B cell (primary cell): Measurements from ENCODE around the gene SLC41A3. TPM values are rescaled to one million over a fixed set of nuclear protein-coding genes. Genes with fewer than 3 reads are reported as not detected.

Experiments used
- ATAC-seq: fragments of 200-7000 bp; cut with Tn5 transposase; one replicate; pipeline ENCODE4 v1.10.0; 2021; ENCODE audit warnings: low read depth, mild to moderate bottlenecking, moderate number of reproducible peaks, moderate library complexity
- CTCF ChIA-PET: fragments of 350-600 bp; sonication (Branson Sonifier 250); formaldehyde crosslinking; loops from one replicate; lab custom pipeline; 2021; ENCODE audit warnings: antibody characterized with exemption, inconsistent platforms; lab: Charles Lee
- POLR2A ChIA-PET: fragments of 350-600 bp; sonication (Branson Sonifier 250); formaldehyde crosslinking; loops from one replicate; lab custom pipeline; 2021; ENCODE audit warnings: antibody characterized with exemption; lab: Charles Lee
- DNase-seq: peaks from one replicate; pipeline ENCODE4 v3.0.0; 2013
- H2AFZ ChIP-seq: 2 replicates; pipeline ENCODE4 v1.6.1; 2012; ENCODE audit warnings: mild to moderate bottlenecking, low read depth, low read length; ENCODE audit not compliant: insufficient read depth, poor library complexity, severe bottlenecking
- H3K27ac ChIP-seq, 2 donors: 1 replicate in 1 of 2; 2 replicates in 1 of 2; pipeline ENCODE4 v1.5.1; 2012 to 2013; ENCODE audit warnings: low read length in 2 of 2, mild to moderate bottlenecking in 2 of 2, moderate library complexity in 1 of 2
- H3K27me3 ChIP-seq, 4 experiments: fragments of 200-600 bp in 1 of 4; sonication (generic) in 1 of 4; replicated peaks in 1 of 4; 1 replicate in 2 of 4; 2 replicates in 2 of 4; pipeline versions ENCODE4 v1.6.1 to v1.7.0; 2013 to 2016; ENCODE audit warnings: low read length in 3 of 4, mild to moderate bottlenecking in 2 of 4, mixed read lengths in 1 of 4, moderate library complexity in 1 of 4; ENCODE audit not compliant: insufficient read depth in 4 of 4, control insufficient read depth in 3 of 4; ENCODE audit errors: control extremely low read depth in 1 of 4
- H3K36me3 ChIP-seq, 2 experiments: replicated peaks in 1 of 2; 1 replicate in 1 of 2; 2 replicates in 1 of 2; pipeline versions ENCODE4 v1.6.1 to v1.7.1; 2013; ENCODE audit warnings: low read length in 1 of 2; ENCODE audit not compliant: insufficient read depth in 2 of 2, control insufficient read depth in 1 of 2; ENCODE audit errors: control extremely low read depth in 1 of 2, extremely low read depth in 1 of 2
- H3K4me1 ChIP-seq, 2 donors: fragments of 200-600 bp in 1 of 2; sonication (generic) in 1 of 2; 1 replicate in 1 of 2; 2 replicates in 1 of 2; pipeline versions ENCODE4 v1.5.1 to v1.6.1; 2013 to 2017; ENCODE audit warnings: low read length in 2 of 2; ENCODE audit not compliant: control insufficient read depth in 2 of 2, insufficient read depth in 2 of 2
- H3K4me2 ChIP-seq: replicated peaks from 2 replicates; pipeline ENCODE3; 2012; ENCODE audit warnings: mild to moderate bottlenecking, low read depth, low read length; ENCODE audit not compliant: poor library complexity, severe bottlenecking
- H3K4me3 ChIP-seq, 5 experiments: fragments of 200-600 bp in 1 of 5; sonication (generic) in 1 of 5; 1 replicate in 3 of 5; 2 replicates in 2 of 5; pipeline versions ENCODE4 v1.5.1 to v1.7.0; 2011 to 2016; ENCODE audit warnings: low read length in 4 of 5, mild to moderate bottlenecking in 4 of 5, low read depth in 2 of 5, control low read depth in 1 of 5, moderate library complexity in 1 of 5; ENCODE audit not compliant: insufficient read depth in 1 of 5; ENCODE audit errors: control extremely low read depth in 1 of 5, extremely low read depth in 1 of 5
- H3K79me2 ChIP-seq: fragments of 200-600 bp; sonication (generic); one replicate; pipeline ENCODE4 v1.6.0; 2016; ENCODE audit warnings: low read length; ENCODE audit not compliant: control insufficient read depth, insufficient read depth
- H3K9ac ChIP-seq: fragments of 200-600 bp; sonication (generic); 2 replicates; pipeline ENCODE4 v1.6.1; 2017; ENCODE audit warnings: mild to moderate bottlenecking, low read length, moderate library complexity
- H3K9me3 ChIP-seq, 3 donors: one replicate each; pipeline versions ENCODE4 v1.6.1 to v1.7.1; 2013; ENCODE audit warnings: low read length in 2 of 3; ENCODE audit not compliant: control insufficient read depth in 2 of 3, insufficient read depth in 1 of 3; ENCODE audit errors: control extremely low read depth in 1 of 3
- H4K20me1 ChIP-seq: 2 replicates; pipeline ENCODE4 v1.6.0; 2012; ENCODE audit warnings: mild to moderate bottlenecking, low read length; ENCODE audit not compliant: insufficient read depth, control insufficient read depth, poor library complexity, severe bottlenecking
- H3K27ac Mint-ChIP-seq: one replicate; pipeline ENCODE4 v1.8.0; 2021; ENCODE audit warnings: mixed read lengths
- H3K27me3 Mint-ChIP-seq: one replicate; pipeline ENCODE4 v1.8.0; 2021; ENCODE audit warnings: mixed read lengths
- H3K4me1 Mint-ChIP-seq: one replicate; pipeline ENCODE4 v1.8.0; 2021; ENCODE audit warnings: mixed read lengths
- H3K4me3 Mint-ChIP-seq: one replicate; pipeline ENCODE4 v1.8.0; 2021; ENCODE audit warnings: mixed read lengths
- H3K9me3 Mint-ChIP-seq: one replicate; pipeline ENCODE4 v1.8.0; 2022; ENCODE audit warnings: mixed read lengths; ENCODE audit not compliant: insufficient read depth
- EZH2 ChIP-seq: IDR thresholded peaks from 2 replicates; pipeline ENCODE4 v1.6.1; 2012; ENCODE audit warnings: borderline replicate concordance, low read depth, mild to moderate bottlenecking, moderate library complexity, low read length; ENCODE audit not compliant: insufficient read depth, poor library complexity, severe bottlenecking
- WGBS: methylation state at CpG from one replicate; pipeline ENCODE4 v1.1.5; 2013; ENCODE audit warnings: missing lambda C conversion rate; ENCODE audit not compliant: insufficient coverage; 5-methylcytosine and 5-hydroxymethylcytosine counted together
- intact Hi-C: fragments of 100-400 bp; cut with micrococcal nuclease; formaldehyde crosslinking; loops from one replicate; pipeline ENCODE4 v1.10.0; 2022
- polyA plus RNA-seq: library from polyadenylated mRNA; depleted of rRNA; stranded (reverse); fragments of >200 nt; gene quantifications from 2 replicates; pipeline ENCODE4 v1.2.3, GENCODE V29; 2012
- total RNA-seq, 2 donors: library from RNA; stranded (reverse); fragments of 120-200 nt in 1 of 2; gene quantifications; 1 replicate in 1 of 2; 2 replicates in 1 of 2; pipeline versions ENCODE4 v1.2.3 to v1.2.4, GENCODE V29; 2013 to 2022
- TF ChIP-seq, protein P1 (sequence below): fragments of 200-600 bp; IDR thresholded peaks from one replicate; pipeline ENCODE4 v1.8.0; 2022; ENCODE audit warnings: antibody characterized with exemption, mild to moderate bottlenecking

SLC41A3 gene
- total and polyA plus RNA-seq, 2 donors (not counting 1 experiment from before 2014, with no cell fraction given): 34.2 to 39.3 TPM

DNA sequence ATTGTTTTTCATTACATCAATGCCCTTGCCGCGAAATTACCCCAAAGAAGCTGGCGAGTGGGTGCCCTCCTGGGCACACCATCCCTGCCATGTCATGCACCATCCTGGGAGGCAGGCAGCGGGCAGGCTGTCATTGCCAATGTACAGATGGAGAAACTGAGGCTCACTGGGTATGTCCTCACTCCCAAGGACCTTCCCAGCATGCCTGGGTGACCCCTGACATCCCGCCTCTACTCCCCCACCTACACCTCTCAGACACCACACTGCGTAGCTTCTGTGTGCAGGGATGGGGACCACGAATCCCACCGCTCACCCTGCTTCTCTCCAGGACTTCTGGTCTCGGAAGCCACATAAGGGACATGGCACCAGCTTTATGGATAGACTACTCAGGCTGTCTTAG lies 41.0 kb upstream of the SLC41A3 start:
- Mint-ChIP-seq H3K4me1 (no peaks in the 10 kb centered on the region), H3K27ac (no peak overlapping the region), H3K4me3 (no peak overlapping the region), H3K9me3 (no peaks in the 10 kb centered on the region), H3K27me3 (peaks cover 3% of the 10 kb centered on the region)
- DNase-seq (no peak), ATAC-seq (no peak)
- ChIA-PET POLR2A (no interaction called here), CTCF (no interaction called here)
- no peak overlapping the region for H3K4me2 ChIP-seq
- 88% methylated on average over 9 of the region's 9 CpGs for WGBS
- intact Hi-C loops: no loop called here
- no peaks in the 10 kb centered on the region for H3K79me2 ChIP-seq
- H3K4me3 ChIP-seq: no peak overlapping the region
- TF ChIP-seq, protein P1, sequence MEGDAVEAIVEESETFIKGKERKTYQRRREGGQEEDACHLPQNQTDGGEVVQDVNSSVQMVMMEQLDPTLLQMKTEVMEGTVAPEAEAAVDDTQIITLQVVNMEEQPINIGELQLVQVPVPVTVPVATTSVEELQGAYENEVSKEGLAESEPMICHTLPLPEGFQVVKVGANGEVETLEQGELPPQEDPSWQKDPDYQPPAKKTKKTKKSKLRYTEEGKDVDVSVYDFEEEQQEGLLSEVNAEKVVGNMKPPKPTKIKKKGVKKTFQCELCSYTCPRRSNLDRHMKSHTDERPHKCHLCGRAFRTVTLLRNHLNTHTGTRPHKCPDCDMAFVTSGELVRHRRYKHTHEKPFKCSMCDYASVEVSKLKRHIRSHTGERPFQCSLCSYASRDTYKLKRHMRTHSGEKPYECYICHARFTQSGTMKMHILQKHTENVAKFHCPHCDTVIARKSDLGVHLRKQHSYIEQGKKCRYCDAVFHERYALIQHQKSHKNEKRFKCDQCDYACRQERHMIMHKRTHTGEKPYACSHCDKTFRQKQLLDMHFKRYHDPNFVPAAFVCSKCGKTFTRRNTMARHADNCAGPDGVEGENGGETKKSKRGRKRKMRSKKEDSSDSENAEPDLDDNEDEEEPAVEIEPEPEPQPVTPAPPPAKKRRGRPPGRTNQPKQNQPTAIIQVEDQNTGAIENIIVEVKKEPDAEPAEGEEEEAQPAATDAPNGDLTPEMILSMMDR: no peak
- no peak for TF ChIP-seq EZH2
- no peak overlapping the region for H2AFZ ChIP-seq
- H3K36me3 ChIP-seq: no peaks in the 10 kb centered on the region
- no peaks in the 10 kb centered on the region for H3K9me3 ChIP-seq
- no peaks in the 10 kb centered on the region for H3K4me1 ChIP-seq
- no peak overlapping the region for H3K27ac ChIP-seq
- H4K20me1 ChIP-seq: no peaks in the 10 kb centered on the region
- H3K9ac ChIP-seq: no peak overlapping the region
- H3K27me3 ChIP-seq: no peaks in the 10 kb centered on the region

DNA sequence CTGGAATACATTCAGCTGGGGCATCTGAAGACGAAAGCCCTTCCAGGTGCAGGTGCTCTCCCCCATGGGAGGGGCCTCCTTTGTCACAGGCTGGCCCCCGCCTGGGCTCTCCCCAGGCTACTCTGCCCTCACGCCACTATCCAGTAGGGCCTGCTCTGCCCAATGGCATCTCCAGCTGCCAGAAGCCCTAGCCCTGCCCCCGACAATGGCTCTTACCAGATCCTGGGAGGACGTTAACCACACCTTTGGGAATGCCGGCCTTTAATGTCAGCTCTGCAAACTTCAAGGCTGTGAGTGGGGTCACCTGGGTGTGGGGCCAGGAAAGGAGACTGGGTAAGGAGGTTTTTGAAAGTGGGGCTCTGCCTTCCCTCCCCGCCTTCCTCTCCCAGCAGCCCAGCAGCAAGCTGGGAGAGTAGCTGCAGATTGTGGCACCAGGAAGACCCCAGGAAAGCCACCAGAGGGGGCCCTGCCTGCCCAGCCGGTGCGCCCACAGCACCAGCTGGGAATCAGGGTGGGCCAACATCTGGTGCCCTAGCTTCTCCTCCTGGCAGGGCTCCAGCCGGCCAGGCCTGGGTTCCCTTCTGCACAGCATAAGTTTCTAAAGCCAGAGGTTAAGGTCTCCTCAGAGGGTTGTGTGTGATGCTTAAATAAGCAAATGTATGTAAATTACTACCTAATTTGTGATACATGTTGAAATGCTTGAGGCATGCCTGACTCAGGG lies 40.4 kb upstream of the SLC41A3 start:
- no peaks in the 10 kb centered on the region for H3K9me3 Mint-ChIP-seq
- H3K9me3 ChIP-seq: no peaks in the 10 kb centered on the region
- peaks cover 4% of the 10 kb centered on the region for H3K27me3 Mint-ChIP-seq
- TF ChIP-seq, protein P1: no peak
- TF ChIP-seq EZH2: no peak
- intact Hi-C loops: no loop called here
- no peak overlapping the region for H3K27ac ChIP-seq
- ATAC-seq (no peak), DNase-seq (no peak)
- H3K79me2 ChIP-seq: no peaks in the 10 kb centered on the region
- no peaks in the 10 kb centered on the region for H3K4me1 Mint-ChIP-seq
- no peak overlapping the region for H3K4me3 Mint-ChIP-seq
- no peak overlapping the region for H3K4me3 ChIP-seq
- H3K36me3 ChIP-seq: no peaks in the 10 kb centered on the region
- H4K20me1 ChIP-seq: no peaks in the 10 kb centered on the region
- POLR2A ChIA-PET: no interaction called here
- no peak overlapping the region for H3K4me2 ChIP-seq
- WGBS: 74% methylated on average over 7 of the region's 10 CpGs
- no peaks in the 10 kb centered on the region for H3K4me1 ChIP-seq
- no peaks in the 10 kb centered on the region for H3K27me3 ChIP-seq
- no peak overlapping the region for H3K9ac ChIP-seq
- H3K27ac Mint-ChIP-seq: no peak overlapping the region
- CTCF ChIA-PET: interaction anchor here (1.1 kb wide), 1 partner anchor 9 kb away, joined by 5 read pairs; no protein-coding TSS in a partner anchor
- no peak overlapping the region for H2AFZ ChIP-seq
